GM18505 (cell line): ENCODE measurements around the gene SUSD3.

ENCODE experiments used
- ATAC-seq: cut with Tn5 transposase; IDR thresholded peaks from one replicate; pipeline ENCODE4 v1.9.1; 2021; ENCODE audit not compliant: unreplicated experiment
- POLR2A ChIP-seq: IDR thresholded peaks from 4 replicates; pipeline ENCODE4 v1.6.1; 2011; ENCODE audit warnings: borderline replicate concordance; ENCODE audit not compliant: insufficient read depth, insufficient read length; ENCODE audit errors: extremely low read depth

The SUSD3 gene

GRCh38 chr9:93035106-93035660 is 23.3 kb upstream of the SUSD3 start:
- ATAC-seq: no peak
- no peak for TF ChIP-seq POLR2A

- no peak for TF ChIP-seq POLR2A
- no peak for ATAC-seq
Measured at GRCh38 chr9:93035821-93036351, 22.6 kb upstream of the SUSD3 start.

- TF ChIP-seq POLR2A: no peak
- no peak for ATAC-seq
Measured at GRCh38 chr9:93036887-93037475, 21.5 kb upstream of the SUSD3 start.

- no peak for ATAC-seq
- no peak for TF ChIP-seq POLR2A
Measured at GRCh38 chr9:93037476-93037971, 21.0 kb upstream of the SUSD3 start.

GRCh38 chr9:93038918-93039317 is 19.6 kb upstream of the SUSD3 start:
- no peak for ATAC-seq
- no peak for TF ChIP-seq POLR2A

GRCh38 chr9:93039456-93039855 is 19.0 kb upstream of the SUSD3 start:
- ATAC-seq: no peak
- no peak for TF ChIP-seq POLR2A

GRCh38 chr9:93039976-93040375 is 18.5 kb upstream of the SUSD3 start:
- ATAC-seq: no peak
- TF ChIP-seq POLR2A: no peak

- no peak for TF ChIP-seq POLR2A
- ATAC-seq: no peak
Measured at GRCh38 chr9:93040409-93040808, 18.1 kb upstream of the SUSD3 start.

- TF ChIP-seq POLR2A: no peak
- ATAC-seq: no peak
Measured at GRCh38 chr9:93041108-93041802, 17.2 kb upstream of the SUSD3 start.

GRCh38 chr9:93043122-93043521 is 15.4 kb upstream of the SUSD3 start:
- no peak for TF ChIP-seq POLR2A
- no peak for ATAC-seq

- ATAC-seq: no peak
- no peak for TF ChIP-seq POLR2A
Measured at GRCh38 chr9:93045521-93045920, 13.0 kb upstream of the SUSD3 start.

GRCh38 chr9:93048566-93049448 is 9.7 kb upstream of the SUSD3 start:
- no peak for ATAC-seq
- no peak for TF ChIP-seq POLR2A

GRCh38 chr9:93049491-93049890 is 9.0 kb upstream of the SUSD3 start:
- ATAC-seq: no peak
- TF ChIP-seq POLR2A: no peak
